Right renal cortex interstitium (tissue), 3 donors: ENCODE data around the gene NAGPA. TPM values are rescaled to one million over a fixed set of nuclear protein-coding genes. Genes with fewer than 3 reads are reported as not detected.

ENCODE experiments used
- DNase-seq, 3 donors: peaks; one replicate each; pipeline ENCODE4 v3.0.0-alpha.2; 2013; ENCODE audit warnings: low read depth in 3 of 3, low spot score in 2 of 3
- polyA plus RNA-seq, 3 donors: library from polyadenylated mRNA; unstranded; fragments of 120-200 nt; gene quantifications; one replicate each; pipeline ENCODE4 v1.2.1, GENCODE V29; 2013; ENCODE audit not compliant: insufficient read length in 3 of 3

Gene NAGPA
- polyA plus RNA-seq, 3 donors = 8.4 to 9.0 (median 8.6) TPM

DNA sequence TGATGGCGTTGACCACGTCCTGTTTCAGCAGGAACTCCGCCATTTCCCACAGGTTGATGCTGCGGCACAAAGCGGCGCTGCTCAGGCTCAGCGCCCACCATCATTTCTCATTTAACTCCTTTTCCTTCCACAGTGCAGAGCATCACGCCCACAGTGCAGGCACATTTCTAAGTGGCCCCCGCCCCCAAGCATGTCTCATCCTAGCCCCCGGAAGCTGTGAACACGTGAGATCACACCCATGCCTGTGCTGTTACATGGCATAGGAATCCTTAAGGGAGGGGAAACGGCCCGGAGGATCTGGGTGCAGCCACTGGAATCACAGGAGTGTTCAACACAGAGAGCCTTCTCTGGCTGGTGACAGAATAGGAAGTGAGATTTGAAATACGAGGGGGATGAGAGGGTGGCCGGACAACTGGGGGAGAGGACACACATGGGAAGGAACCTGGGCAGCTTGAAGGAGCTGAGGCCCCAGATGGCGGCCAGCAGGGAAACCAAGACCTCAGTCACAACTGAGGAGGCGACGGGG, 4.7 kb downstream of the NAGPA start:
- DNase-seq = no peak

DNA sequence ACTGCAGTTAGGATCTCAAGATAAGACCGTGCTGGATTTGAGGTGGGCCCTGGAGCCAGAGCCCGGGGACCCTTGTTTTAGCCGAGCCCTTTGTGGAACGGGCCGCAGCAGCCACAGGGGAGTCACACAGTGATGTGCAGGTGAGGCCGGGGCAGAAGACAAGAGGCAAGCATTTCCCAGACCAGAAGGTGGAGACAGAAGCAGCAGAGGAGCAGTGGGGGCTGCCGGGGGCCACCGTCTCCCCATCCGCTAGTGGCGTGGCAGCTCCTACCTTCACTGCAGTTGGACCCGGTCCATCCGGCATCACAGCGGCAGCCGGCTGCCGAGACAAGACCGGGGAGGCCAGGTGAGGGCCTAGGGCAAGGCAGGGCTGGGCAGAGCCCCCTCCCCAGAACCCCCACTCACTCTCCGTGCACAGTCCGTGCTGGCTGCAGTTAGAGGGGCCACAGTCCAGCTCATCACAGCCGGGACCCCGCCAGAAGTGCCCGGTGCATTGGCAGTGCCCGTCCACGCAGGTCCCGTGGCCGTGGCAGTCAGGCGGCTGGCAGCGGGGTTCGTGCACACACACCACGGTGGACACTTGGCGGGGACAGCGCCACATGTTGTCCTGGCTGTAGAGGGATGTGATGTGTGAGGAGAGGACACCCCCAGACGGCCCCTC, 6.0 kb downstream of the NAGPA start:
- no peak for DNase-seq

DNA sequence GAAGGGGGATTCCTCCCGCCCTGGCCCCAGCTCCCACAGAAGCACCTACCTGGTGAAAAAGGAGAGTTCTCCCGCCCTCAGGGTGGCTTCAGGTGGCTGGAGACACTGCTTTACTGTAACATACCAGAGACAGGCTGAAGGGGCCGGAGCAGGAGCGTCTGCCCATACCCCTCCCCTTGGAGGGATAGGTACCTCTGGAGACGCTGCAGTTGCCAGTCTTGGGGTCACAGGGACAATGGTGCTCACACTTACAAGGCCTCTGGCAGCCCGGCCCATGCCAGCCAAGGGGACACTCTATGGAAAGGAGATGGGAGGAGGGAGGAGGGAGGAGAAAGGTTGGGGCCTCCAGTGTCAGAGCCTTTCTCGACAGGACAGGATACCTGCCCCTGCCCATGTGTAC, 6.6 kb downstream of the NAGPA start:
- DNase-seq = no peak

DNA sequence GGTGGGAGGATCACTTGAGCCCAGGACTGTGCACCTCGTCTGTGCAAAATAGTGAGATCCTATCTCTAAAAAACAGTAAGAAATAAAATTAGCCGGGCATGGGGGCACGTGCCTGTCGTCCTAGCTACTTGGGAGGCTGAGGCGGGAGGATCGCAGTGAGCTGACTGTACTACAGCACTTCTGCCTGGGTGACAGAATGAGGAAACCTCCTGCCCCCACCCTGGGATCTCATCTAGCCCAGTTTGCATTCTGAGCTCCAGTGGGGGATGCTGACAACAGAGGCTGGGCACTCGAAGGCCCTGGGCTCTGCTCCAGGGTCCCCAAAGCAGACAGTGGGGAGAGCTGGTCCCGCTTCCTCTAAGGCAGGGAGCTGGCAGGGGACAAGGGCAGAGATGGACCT, 7.1 kb downstream of the NAGPA start:
- DNase-seq = no peak

DNA sequence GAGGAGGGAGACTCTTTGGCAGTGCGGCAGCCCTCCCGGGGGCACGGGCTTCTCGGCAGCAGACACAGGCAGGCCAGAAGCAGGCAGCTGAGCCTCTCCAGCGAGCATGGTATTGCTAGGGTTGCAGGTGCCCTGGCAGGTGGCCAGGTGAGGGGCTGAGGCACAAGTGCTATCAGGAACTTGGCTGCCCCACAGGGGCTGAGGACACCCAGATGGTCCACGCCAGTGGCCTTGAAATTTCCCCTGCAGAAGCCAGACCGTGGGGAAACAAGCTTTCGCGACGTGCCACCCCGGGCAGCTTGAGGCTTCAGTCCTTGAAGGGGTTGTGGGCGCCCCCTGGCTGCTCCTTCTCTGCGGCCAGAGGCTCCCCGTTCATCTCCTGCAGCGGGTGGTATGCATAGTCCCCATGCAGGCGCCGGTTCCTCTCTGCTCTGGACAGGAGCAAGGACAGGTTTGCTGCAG, 8.5 kb downstream of the NAGPA start:
- no peak for DNase-seq

DNA sequence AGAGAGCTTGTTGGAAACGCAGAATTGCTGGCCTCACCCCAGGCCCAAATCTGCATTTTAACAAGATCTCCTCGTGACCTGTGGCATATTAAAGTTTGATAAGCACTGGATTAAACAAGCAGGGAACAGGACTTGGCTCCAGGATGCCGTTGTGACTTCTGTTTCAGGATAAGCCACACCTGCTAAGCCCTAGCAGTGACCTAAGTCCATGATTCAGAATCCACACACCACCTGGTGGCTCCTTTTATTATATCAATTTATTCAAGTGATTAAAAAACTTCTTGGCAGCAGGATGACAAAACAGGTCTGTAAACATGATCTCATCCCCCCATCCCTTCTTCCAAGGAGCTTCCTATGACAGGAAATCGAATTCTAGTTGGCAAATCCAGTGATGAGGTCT, 9.1 kb downstream of the NAGPA start:
- DNase-seq = no peak

DNA sequence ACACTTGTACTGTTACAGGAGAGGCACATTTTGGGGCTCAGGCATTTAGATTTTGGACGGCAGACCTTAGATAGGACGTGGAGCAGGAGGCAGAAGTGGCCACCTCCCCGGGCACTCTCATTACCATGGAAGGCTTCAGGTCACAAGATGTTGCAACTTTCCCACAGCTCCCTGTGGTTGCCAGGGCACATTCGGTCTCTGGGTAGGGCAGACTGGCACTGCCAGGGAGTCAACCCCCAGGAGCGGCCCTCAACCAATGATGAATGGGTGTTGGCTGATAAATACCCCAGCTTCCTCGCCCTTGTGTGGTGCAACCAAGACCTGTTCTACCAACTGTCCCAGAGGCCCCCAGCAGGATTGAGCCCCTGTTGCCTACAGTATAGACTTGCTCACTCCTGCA, 11.2 kb downstream of the NAGPA start:
- no peak for DNase-seq

DNA sequence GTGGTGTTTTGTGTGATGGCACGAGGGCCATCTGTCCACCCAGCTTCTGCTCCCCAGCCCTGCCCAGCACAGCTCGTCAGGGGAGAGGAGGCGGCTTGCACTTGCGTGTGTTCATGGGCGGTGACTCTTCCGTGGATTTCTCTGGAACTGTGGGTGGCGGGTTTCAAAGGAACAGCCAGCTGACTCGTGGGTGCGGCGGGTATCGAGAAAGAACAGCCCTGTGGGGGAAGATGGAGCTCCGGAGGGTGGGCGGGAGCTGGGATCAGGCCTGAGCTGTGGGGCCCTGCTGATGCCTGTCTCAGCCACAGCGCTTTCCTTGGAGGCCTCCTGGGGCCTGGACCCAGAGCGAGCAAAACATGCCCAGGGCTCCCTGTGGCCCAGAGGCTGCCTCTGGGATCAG, 13.2 kb downstream of the NAGPA start:
- no peak for DNase-seq

DNA sequence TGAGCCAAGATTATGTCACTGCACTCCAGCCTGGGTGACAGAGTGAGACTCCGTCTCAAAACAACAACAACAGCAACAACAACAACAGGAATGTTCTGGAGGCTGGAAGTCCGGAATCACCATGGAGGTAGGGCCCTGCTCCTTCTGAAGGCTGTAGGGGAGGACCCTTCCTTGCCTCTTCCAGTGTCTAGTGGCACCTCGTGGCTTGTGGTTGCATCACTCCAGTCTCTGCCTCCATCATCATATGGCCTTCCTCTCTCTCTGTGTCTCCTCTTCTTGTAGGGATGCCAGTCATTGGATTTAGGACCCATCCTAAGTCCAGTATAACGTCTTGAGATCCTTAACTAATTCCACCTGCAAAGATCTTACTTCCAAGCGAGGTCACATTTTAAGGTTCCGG, 14.0 kb downstream of the NAGPA start:
- no peak for DNase-seq

DNA sequence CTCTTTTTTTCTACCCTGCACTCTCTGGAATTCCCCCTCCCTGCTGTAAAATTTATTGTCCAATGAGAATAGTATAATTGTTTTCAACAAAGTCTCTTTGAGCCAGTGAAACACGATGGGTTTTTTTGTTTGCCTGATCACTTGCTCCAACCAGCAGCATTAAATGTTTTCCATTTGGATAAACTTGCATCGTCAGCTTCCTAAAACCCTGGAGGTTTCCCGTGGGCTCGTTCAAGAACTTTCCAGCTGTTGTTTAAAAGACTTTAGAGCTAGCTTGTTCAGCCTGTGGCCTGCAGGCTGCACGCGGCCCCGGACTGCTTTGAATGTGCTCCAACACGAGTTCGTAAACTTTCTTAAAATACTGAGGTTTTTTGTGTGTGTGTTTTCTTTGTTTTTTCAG, 14.9 kb downstream of the NAGPA start:
- DNase-seq = no peak

DNA sequence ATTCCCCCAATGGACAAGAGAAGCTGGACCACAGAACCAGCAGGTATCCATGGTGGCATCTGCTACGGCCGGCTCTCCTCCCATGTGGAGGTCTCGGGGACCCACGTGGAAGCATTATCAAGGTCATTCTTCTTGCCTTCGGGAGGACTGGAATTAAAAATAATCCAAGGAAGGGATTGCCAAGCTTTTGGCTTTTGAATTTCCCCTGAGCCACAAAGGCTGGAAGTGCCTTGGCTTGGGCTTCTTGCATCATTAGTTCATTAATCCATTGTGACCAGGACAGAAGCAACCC, 16.1 kb downstream of the NAGPA start:
- DNase-seq = no peak

DNA sequence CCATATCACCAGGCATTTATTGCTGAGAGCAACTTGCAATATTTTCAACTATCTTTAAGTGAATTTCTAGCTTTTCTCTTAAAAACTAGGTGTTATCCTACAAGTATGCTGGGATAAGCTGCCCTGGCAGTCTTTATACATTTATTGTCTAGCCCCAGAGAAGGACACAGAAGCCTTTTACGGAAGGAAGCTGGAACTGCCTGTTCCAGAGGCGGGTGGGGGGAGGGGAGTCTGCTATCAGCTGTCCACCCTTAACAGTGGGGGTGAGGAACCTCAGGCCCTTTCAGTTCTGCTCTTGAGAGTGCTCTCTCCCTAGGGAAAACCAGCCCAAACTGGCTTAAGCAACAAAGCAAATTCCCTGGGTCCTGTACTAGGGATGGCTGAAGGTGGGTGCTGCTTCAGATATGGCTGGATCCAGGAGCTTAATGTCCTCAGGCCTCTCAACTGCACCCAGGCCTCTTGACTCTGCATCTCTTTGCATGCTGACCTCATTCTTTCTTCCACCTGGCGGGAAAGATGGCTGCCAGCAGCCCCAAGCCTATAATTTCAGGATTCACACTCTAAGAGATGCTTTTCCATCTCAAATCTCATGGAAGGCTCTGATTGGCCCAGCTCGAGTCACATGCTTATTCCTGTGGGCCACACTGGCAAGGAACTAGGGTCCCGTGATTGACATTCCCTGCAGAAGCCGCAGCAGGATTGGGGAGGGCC, 16.6 kb downstream of the NAGPA start:
- DNase-seq = no peak

DNA sequence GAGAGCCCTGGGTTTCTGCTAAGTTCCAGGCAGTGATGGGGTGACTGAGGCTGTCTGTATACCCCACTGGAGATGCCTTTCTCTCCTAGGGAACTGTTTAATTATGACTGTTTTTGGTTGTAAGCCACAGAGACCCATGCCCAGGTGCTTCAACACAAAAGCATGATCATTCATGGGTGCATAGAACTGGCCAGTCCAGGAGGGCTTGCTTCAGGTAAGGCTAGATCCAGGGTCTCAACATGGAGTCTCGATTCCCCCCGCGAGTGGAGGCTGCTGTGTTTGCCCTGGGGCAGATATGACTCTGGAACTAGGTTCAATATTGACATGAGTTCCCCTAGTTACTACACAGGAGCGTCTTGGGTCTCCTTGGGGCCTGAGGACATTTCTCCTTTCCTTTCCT, 17.8 kb downstream of the NAGPA start:
- DNase-seq = no peak

DNA sequence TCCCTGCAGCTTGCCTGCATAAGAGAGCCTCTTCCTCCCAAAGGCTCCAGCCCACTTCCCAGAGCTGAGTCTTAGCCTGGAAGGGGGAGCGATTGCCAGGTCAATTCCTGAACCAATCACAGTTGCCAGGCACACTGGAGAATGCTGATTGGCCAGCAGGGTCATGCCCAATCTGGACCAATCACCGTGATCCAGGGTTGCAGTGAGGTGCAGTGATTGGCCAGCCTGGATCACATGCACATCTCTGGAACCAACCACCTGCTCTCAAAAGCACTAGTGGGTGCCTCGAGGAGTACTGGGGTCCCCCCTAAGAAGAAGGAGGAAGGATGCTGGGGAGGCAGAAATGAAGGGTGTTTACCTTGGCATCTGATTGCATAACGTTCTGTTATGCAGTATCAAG, 18.4 kb downstream of the NAGPA start:
- DNase-seq = no peak

DNA sequence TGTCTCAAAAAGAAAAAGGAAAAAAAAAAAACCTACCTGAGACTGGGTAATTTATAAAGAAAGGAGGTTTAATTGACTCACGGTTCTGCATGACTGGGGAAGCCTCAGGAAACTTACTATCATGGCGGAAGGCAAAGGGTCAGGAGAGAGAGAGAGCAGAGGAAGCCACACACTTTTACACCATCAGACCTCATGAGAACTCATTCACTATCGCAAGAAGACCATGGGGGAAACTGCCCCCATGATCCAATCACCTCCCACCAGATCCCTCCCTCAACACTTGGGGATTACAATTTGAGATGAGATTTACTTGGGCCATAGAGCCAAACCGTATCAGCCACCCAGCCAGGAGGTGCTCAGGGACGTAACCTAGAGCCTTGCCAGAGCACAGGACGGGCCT, 20.8 kb downstream of the NAGPA start:
- DNase-seq = no peak

DNA sequence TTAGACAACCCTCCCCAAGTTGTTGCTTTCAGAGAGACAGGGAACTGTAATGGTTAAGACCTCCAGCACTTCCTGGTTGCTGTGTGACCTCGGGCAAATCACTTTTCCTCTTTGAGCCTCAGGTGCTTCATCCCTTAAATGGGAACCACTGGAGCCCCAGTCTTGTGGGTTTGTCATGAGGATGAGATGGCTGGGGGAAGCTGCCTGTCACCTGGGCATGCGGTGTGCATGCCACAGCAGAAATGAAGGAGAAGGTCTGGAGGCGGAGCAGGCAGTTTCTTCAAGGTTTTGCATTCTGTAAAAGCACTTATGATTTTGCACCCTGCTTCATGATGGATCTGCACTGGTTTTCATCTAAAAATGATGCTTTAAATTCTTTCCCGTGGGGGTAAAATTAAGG, 22.1 kb downstream of the NAGPA start:
- DNase-seq = no peak

DNA sequence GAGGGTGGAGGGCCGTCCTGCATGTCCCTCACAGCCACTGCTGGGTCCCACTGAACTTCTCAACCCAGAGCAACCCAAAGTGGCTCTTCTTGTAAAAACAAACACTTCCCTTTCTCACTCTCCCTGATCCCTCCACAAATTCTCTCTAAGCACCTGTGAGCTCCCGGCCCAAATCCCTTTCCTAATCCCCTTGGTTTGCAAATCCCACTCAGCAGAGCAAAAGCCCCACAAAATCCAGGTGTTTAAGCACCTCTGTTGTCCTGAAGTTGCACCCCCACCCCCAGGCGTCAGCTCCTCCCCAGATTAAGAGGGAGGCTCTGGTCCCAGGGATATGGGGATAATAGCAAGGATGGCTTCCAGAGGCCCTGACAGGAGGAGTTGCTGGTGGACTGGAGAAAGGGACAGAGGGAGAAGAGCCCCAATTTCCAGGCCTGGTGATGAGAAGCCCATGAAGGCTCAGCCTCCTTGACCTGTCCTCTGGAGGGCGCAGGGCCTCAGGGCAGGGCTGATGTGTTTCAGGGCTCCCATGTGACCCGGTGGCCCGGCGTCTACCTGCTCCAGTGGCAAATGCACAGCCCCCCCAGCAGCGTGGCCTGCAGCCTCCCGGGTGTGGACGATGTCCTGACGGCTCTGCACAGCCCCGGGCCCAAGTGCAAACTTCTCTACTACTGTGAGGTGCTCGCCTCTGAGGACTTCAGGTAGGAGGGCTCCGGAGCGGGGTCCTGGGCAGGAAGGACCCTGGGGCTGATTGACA, 23.0 kb downstream of the NAGPA start:
- no peak for DNase-seq

DNA sequence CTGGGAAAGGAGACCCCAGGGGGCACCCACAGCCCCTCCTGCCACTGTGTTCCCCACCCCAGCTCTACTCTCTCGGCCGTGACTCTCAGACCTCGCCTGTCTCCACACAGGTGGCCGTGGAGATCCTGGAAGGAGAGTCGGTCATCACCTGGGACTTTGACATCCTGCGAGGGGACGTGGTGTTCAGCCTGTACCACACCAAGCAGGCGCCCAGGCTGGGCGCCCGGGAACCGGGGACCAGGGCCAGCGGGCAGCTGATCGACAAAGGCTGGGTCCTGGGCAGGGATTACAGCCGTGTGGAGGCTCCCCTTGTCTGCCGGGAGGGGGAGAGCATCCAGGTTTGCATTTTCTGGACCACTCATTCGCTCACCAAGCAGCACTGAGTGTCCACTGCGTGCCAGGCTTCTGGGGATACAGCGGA, 25.4 kb downstream of the NAGPA start:
- no peak for DNase-seq

DNA sequence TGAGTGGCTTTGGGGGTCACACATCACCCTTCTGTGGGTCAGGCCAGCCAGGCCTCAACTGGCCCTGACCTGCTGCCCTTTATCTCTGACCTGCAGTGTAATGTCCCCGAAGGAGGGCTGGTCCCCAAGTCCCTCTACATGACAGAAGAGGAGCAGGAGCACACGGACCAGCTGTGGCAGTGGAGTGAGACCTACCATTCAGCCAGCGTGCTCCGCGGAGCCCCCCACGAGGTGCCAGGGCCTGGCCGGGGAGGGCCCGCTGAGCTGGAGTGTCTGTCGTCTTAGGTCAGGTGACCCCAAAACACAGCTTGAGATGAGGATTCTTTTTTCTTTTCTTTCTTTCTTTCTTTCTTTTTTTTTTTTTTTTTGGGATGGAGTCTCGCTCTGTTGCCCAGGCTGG, 26.5 kb downstream of the NAGPA start:
- no peak for DNase-seq

DNA sequence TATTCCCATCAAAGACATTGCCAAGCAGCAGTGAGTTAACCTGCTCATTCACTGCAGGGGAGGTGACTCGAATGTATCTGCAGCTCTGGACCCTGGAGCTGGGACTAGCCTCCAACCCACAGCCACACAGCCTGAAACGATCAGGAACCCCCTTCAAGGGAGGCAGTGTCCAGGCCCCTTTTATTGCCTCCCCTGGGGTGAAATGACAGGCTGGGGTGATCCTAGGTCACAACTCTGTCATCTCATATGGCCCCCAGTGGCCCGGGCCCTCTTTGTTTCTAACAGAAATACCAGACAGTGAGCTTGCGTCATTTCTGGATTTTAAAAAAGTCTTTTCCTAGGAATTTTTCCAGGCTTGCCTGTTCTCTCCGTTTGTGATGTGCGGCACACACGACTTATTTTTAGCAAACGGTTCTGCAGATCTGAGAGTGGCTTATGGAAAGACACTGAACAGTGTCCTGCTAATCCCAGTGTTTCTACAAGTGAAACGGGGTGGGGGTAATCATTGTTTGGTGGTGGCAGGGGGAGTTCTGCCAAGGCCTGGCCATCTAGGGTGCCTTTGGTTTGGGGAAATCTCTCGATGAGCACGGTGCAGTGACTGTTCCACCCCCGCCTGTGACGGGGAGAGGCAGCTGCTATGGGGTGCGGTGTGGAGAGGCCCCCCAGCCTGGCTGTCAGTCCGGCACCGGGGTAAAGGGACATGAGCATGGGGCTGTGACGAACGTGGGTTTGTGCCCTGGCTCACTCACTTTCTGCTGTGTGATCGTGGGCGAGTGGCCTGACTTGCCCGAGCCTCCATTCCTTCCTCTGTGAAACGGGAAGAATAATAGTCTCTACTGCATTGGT, 27.2 kb downstream of the NAGPA start:
- DNase-seq = no peak

DNA sequence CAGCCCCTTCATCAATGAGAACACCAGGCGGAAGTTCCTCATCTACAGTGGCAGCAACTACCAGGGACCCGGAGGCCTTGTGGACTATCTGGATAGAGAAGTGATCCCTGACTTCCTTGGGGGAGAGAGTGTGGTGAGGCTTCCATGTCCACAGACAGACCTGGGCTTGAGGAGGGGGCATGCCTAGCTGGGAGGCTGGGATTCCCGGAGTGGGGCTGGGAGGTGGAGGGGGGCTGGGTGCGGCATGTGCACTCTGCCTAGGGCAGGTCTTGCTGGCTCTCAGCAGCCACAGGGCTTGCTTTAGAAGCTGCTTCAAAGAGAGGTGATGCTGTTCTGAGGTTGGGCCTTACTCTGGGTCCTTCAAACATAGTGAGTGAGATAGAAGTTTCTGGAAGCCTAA, 27.8 kb downstream of the NAGPA start:
- DNase-seq = no peak
